ENCODE data around the gene RENBP. TPM values are rescaled to one million over a fixed set of nuclear protein-coding genes. Genes with fewer than 3 reads are reported as not detected.
"Not testable (repeated sequence)": the region's sequence is repeated elsewhere in the genome, so short reads cannot be mapped to it uniquely, and the experiment has no call there.

Gene RENBP
- total and polyA plus RNA-seq, 7 donors: 9.8 to 16.8 (median 15.0) TPM

DNA sequence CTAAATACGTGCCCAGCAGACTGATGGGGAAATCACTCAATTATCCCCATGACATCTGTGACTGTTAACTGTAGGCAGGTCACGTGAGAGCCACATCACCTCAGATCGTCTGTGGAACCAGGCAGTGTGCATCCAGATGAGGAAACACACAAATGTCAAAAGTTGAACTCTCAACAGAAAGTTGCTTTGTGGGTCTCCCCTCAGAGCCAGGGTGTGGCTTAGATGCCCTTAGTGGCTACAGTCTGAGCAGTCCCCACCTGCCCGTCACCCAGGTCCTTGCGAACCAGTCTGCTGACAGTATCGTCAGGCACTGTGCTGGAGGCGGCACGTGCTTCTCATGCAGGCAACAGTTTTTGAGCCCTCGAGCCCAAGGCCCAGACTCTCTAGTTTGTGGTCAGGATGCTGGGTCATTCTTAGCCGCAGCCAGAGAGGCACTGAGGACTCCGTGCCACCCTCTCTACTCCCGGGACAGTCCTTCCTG is 38.9 kb upstream of the RENBP start:
- Histone ChIP-seq H3K27ac (no peak overlapping the region), H3K27me3 (no peaks in the 10 kb centered on the region), H3K4me3 (no peak overlapping the region), H3K4me1 (no peaks in the 10 kb centered on the region), H3K9me3 (no peaks in the 10 kb centered on the region), H3K36me3 (no peaks in the 10 kb centered on the region)
- WGBS, 2 donors: 73 to 88% methylated on average over 12 of the region's 12 CpGs
- no peak for DNase-seq
- intact Hi-C loops (cut with DNase I): no loop called here
- no peak for TF ChIP-seq POLR2AphosphoS5 (IDR thresholded peaks at IDR 0.05)
- TF ChIP-seq EP300 (IDR thresholded peaks at IDR 0.05): no peak
- TF ChIP-seq, protein P1, sequence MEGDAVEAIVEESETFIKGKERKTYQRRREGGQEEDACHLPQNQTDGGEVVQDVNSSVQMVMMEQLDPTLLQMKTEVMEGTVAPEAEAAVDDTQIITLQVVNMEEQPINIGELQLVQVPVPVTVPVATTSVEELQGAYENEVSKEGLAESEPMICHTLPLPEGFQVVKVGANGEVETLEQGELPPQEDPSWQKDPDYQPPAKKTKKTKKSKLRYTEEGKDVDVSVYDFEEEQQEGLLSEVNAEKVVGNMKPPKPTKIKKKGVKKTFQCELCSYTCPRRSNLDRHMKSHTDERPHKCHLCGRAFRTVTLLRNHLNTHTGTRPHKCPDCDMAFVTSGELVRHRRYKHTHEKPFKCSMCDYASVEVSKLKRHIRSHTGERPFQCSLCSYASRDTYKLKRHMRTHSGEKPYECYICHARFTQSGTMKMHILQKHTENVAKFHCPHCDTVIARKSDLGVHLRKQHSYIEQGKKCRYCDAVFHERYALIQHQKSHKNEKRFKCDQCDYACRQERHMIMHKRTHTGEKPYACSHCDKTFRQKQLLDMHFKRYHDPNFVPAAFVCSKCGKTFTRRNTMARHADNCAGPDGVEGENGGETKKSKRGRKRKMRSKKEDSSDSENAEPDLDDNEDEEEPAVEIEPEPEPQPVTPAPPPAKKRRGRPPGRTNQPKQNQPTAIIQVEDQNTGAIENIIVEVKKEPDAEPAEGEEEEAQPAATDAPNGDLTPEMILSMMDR (IDR thresholded peaks at IDR 0.05): no peak
- TF ChIP-seq POLR2A (IDR thresholded peaks at IDR 0.05): no peak

DNA sequence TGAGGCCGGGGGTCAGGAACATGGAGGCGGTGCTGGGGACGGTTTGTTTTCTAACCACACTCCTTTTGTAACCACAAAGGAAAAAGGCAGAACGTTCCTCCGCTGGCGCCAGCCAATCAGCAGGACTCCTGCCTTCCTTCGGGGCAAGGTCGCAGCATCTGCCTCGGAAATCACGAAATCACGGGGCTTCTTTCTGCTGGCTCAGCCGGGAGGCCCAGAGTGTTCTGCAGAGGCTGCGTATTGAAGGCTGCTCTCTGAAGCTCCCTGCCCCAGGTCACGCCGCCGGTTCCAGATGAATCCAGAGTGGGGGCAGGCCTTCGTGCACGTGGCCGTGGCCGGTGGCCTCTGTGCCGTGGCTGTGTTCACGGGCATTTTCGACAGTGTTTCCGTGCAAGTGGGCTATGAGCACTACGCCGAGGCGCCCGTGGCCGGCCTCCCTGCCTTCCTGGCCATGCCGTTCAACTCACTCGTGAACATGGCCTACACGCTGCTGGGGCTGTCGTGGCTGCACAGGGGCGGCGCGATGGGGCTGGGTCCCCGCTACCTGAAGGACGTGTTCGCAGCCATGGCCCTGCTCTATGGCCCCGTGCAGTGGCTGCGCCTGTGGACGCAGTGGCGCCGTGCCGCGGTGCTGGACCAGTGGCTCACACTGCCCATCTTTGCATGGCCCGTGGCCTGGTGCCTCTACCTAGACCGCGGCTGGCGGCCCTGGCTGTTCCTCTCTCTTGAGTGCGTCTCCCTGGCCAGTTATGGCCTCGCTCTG is 37.5 kb upstream of the RENBP start:
- WGBS, 2 donors: 73 to 89% methylated on average over 52 of the region's 52 CpGs
- no peak for DNase-seq
- intact Hi-C loops (cut with DNase I): no loop called here

DNA sequence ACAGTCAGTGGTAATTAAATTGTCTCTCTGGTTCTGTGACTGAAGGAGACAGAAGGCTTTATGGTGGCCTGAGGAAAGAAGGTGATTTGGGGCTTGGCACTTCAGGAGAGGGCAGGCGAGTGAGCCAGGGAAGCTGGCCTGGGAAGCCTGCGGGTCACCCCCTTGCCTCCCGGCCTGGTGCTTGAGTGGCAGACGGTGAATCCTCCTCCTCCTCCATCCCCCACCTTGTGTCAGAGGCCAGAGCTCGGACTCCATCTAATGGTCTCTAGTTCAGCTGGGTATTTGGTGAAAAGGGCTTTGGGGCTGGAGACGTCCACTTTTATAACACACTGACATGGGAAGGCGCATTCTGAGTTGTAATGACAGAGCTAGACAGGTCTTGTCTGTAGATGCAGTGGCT is 36.8 kb upstream of the RENBP start:
- intact Hi-C loops (cut with DNase I): no loop called here
- H3K4me3 ChIP-seq: no peak overlapping the region
- TF ChIP-seq POLR2AphosphoS5 (IDR thresholded peaks at IDR 0.05) (no peak), EP300 (IDR thresholded peaks at IDR 0.05) (no peak), POLR2A (IDR thresholded peaks at IDR 0.05) (no peak)
- TF ChIP-seq, protein P1 (IDR thresholded peaks at IDR 0.05): no peak
- H3K27me3 ChIP-seq: no peaks in the 10 kb centered on the region
- no peaks in the 10 kb centered on the region for H3K4me1 ChIP-seq
- H3K36me3 ChIP-seq: no peaks in the 10 kb centered on the region
- 80 to 85% methylated on average over 7 of the region's 7 CpGs for WGBS, 2 donors
- DNase-seq: no peak
- peak overlapping the region in 1 of 4 donors; percentile 3 for H3K27ac ChIP-seq
- H3K9me3 ChIP-seq: no peaks in the 10 kb centered on the region

More for the DNA sequence above, 37.5 kb upstream of the RENBP start:
- H3K4me1 ChIP-seq: no peaks in the 10 kb centered on the region
- H3K4me3 ChIP-seq: no peak overlapping the region
- no peaks in the 10 kb centered on the region for H3K9me3 ChIP-seq
- H3K27me3 ChIP-seq: no peaks in the 10 kb centered on the region
- H3K36me3 ChIP-seq: no peaks in the 10 kb centered on the region
- TF ChIP-seq EP300 (IDR thresholded peaks at IDR 0.05): no peak
- TF ChIP-seq POLR2A (IDR thresholded peaks at IDR 0.05): no peak
- TF ChIP-seq, protein P1 (IDR thresholded peaks at IDR 0.05): no peak
- H3K27ac ChIP-seq: no peak overlapping the region

DNA sequence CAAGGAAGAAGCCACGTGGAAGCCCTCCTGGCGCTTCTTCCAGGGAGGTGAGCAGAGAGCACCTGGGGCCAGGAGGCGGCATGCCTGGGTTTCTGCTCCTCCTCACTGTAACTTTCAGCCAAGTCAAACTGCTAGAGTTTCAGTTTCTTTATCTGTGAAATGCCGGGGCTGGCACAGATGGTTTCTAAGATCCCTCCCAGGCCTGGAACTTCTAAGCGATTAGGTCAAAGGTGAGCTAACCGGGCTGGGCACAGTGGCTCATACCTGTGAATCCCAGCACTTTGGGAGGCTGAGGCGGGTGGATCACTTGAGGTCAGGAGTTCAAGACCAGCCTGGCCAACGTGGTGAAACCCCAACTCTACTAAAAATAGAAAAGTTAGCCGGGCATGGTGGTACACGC is 36.0 kb upstream of the RENBP start:
- intact Hi-C loops (cut with DNase I); DNase-seq; H3K4me3 ChIP-seq; H3K27ac ChIP-seq; H3K36me3 ChIP-seq; H3K9me3 ChIP-seq; H3K4me1 ChIP-seq; H3K27me3 ChIP-seq: not testable (repeated sequence)
- WGBS, 2 donors: 17 to 33% methylated on average over 9 of the region's 10 CpGs

DNA sequence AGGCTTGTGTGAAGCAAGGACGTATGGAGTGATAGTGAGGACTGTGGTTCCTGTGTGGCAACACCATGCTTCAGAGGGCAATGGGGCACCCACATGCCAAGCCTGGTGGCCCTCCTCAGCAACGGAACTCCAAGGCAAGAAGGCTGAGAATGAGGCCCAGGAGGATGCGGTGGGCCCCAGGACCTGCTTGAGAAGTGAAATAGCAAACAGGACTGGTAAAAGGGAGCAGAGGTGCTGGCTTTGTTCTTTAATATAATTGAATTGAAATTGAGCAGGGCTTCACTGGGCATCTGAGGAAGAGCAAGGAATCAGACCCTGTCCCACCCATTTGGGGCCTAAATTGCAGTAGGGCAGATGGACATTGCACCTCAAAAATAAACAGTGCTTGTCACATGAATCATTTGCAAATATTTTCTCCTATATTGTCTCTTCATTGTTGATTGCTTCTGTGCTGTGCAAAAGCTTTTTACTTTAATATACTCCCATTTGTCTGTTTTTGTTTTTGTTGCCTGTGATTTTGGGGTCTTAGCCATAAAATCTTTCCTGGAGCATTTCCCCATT is 30.4 kb upstream of the RENBP start:
- WGBS, 2 donors: 71 to 75% methylated on average over 3 of the region's 3 CpGs
- intact Hi-C loops (cut with DNase I): no loop called here

More for the DNA sequence above, 30.4 kb upstream of the RENBP start:
- H3K4me1 ChIP-seq: peaks cover 0 to 17% (median 15%) of the 10 kb centered on the region in 4 donors
- H3K27ac ChIP-seq: peak overlapping the region; percentile 97 to 98 (median 98)
- TF ChIP-seq POLR2A (IDR thresholded peaks at IDR 0.05) (no peak), EP300 (IDR thresholded peaks at IDR 0.05) (no peak), POLR2AphosphoS5 (IDR thresholded peaks at IDR 0.05) (no peak)
- TF ChIP-seq, protein P1 (IDR thresholded peaks at IDR 0.05): no peak
- H3K4me3 ChIP-seq: no peak overlapping the region
- DNase-seq: no peak
- H3K27me3 ChIP-seq: no peaks in the 10 kb centered on the region
- no peaks in the 10 kb centered on the region for H3K36me3 ChIP-seq
- no peaks in the 10 kb centered on the region for H3K9me3 ChIP-seq
